HUDEP-2 (cell line): ENCODE results near the gene CREB5.
"Not testable (repeated sequence)": the region's sequence is repeated elsewhere in the genome, so short reads cannot be mapped to it uniquely, and the experiment has no call there.

Experiments used
- DNase-seq, 76 experiments: peaks; one replicate each; lab custom pipeline; 2025; ENCODE audit not compliant: unreplicated experiment in 76 of 76; lab: John Stamatoyannopoulos, UW

CREB5 gene

DNA sequence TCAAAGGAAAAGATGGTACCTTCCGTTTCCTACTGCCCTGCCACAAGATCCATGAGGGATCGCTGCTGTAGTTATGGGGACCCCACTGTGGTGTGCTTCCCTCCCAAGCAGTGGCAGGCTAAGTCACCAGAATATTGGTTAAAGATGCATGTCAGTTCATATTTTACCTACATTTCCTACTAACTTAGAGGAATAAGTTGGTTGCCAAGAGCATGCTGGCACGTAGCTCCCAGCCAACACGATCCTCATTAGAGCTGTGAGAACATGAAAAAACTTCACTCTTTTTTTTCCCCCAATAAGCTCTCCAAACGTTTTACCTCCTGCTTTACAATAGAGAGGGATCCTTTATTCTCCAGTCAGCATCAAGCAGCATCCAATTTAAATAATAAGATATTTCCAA is 342.1 kb downstream of the CREB5 start:
- DNase-seq = no peak

- no peak for DNase-seq
Measured at GRCh38 chr7:28755255-28755654, 342.9 kb downstream of the CREB5 start.

GRCh38 chr7:28758186-28758585 is 345.9 kb downstream of the CREB5 start:
- no peak for DNase-seq

GRCh38 chr7:28759475-28759971 is 347.2 kb downstream of the CREB5 start:
- DNase-seq = no peak

GRCh38 chr7:28761505-28761904 is 349.2 kb downstream of the CREB5 start:
- DNase-seq = no peak

DNA sequence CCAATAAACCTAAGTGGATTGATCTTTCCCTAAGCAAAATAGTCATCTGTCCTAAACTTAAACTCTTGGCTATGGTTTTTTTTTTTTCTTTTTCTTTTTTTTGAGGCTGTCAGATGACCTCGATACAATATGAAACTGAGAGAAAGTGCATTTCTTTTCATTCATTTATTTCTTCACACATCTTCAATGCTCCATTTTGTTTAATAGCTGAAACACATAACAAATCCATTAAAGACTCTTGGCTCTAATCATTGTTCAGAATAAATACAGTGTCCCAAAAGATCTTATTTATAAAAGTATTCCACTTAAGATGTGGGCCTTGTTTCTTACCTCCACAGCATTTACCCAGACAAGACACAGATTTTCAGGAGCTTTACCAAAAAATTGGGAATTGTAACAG is 350.3 kb downstream of the CREB5 start:
- DNase-seq = no peak

GRCh38 chr7:28766359-28766758 is 354.0 kb downstream of the CREB5 start:
- no peak for DNase-seq

DNA sequence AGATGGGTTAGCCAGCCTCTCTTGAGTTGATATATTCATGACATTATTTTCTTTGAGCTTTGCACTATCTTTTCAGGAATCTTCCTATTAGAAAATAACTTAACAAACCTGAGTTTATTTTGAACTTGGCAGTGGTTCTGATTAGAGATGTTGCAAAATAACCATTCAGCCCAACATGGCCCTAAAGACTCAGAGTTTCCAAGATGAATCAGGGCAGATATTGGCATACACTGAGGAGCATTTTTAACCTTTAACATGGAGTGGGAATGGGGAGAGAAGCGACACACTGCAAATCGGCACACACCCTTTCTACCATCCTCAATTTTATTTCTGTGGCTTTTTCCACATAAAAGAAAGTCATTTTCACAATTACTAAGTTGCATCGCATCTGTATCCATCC is 355.0 kb downstream of the CREB5 start:
- no peak for DNase-seq

DNA sequence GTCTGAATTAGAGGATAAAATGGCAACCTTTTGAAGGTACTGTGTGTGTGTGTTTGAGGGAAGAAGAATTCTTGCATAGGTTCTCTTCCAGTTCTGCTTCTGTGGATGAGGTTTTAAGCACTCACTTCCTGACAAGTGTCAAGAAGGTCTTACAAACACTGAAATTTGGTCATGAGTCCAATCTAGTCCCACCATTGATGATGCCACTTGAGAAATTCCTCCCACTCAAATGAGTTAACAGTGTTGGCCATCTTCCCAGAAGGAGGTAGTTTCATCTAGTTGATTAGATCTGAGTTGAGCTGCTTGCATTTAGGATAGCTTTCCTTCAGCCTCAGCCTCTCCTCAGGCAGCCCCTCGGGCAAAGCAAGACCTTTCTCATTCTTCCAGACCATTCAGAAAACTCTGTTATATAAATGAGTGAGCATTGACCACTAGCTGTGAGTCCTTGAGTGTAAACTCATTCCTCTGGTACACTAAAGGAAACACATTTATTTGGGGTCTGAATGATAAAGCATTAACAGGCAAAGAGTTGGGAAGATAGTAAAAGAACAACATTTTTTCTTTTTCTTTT is 356.3 kb downstream of the CREB5 start:
- no peak for DNase-seq

GRCh38 chr7:28771906-28772622 is 359.7 kb downstream of the CREB5 start:
- DNase-seq = no peak

GRCh38 chr7:28773423-28774145 is 361.3 kb downstream of the CREB5 start:
- DNase-seq = no peak

DNA sequence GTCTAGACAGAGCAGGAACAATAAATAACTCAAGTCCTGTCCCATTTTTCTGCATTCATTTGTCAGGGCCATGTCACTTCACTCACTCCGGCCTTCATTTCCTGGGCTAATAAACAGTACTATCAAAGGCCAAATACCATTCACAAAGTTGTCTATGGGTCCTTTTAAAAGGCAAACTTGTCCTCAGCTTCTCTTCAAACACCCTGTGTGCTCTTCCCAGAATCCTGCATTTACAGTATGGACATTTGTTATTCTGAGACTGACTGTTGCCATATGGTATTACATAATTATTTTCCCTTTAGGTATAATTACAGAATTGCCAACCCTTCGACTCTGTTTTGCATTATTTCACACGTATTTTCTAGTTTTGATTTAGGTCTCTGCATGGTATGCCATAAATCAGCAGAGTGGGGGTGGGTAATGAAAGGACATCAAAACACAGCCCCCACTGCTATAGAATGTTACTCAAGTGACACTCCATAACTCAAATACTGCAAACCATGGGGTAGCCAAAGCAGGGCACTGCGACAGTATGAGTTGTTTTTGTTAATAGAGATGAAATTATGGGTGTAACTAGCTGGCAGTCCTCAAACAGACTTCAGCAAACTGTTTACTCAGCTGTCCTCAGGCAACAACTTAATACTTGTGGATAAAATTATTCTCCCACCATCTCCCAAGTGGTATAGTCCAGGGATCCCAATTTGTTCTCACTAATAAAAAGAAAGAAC is 362.1 kb downstream of the CREB5 start:
- DNase-seq = no peak

DNA sequence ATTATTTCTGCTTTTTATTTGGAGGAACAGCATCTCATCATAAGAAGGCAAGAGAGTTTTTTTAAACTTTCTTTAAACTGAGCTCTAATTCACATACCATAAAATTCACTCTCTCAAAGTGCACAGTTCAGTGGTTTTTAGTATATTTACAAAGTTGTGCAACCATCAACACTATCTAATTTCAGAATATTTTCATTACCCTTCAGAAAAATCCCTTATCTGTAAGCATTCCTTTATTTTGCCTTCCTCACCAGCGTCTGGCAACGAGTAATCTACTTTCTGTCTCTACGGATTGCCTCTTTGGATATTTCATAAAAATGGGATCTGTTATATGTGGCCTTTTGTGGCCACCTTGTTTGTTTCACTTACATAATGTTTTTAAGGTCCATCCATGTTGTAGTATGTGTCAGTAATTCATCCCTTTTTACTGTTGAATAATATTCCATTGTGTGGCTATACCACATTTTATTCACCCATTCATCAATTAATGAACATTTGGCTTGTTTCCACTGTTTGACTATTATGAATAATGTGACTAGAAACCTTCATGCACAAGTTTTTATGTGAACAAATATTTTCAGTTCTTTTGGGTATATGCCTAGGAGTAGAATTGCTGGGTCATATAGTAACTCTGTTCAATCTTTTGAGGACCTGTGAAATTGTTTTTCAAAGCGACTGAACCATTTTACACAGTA is 364.3 kb downstream of the CREB5 start:
- DNase-seq = no peak

- DNase-seq = no peak
Measured at GRCh38 chr7:28778786-28779185, 366.5 kb downstream of the CREB5 start.

GRCh38 chr7:28779954-28780353 is 367.6 kb downstream of the CREB5 start:
- no peak for DNase-seq

DNA sequence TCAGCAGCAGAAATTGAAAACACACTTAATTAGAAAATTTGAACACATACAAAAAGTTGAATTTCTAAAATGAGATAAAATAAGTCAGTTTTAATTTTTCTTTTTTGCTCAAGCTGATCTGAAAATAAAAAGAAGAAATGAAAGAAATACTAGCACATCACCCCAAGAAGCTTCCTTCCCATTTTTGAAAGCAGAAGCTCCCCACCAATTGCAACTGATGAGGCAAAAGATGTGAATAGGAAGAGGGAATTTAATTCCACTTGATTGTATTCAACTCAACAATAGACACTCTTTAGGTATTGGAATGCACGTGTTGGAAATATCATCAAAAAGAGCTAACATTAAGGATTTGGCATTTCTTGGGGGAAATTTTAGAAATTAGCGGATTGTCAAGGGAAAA is 370.0 kb downstream of the CREB5 start:
- no peak for DNase-seq

- no peak for DNase-seq
Measured at GRCh38 chr7:28784171-28784902, 372.0 kb downstream of the CREB5 start.

DNA sequence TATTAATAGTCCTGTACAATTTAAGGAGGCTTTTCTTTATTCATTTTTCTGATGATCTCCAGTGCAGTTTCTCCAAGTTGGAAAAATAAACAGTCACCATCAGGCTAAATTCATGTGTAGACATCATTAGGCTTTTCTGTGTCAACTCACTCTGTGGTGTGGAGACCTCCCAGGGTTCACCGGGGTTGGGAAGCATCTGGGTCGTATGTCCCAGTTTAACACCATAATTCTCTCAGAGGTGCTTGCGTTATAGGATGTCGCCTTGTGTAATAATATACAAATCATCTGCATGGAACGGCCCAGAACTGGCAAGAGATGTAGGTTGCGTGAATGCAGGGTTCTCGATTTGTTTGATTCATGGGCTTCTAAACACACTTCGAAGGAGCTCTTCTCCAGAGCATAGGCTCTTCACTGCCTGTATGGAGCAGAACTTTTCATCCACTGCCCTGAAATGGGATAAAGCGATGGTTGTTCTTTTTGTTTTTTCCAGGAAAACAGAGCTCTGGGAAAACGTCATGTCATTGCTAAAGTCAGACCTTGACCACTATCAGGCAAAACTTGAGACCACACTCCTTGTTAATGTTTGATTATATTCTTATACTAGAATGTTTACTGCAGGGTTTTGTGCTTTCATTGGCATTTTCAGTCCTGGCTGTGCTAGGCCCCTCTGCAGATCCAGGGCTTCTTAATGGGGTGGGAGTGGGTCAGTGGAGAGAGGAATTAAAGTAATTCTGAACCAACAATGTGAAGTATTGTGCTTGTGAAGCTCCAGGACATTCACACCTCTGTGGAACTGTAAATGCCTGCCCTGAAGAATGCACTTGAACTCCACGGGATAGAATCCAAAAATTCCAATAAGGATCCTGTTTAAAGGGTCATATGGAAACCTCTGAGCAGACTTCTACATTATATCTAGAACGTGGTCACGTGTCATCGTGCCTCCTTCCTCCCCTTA is 373.0 kb downstream of the CREB5 start:
- DNase-seq = no peak

DNA sequence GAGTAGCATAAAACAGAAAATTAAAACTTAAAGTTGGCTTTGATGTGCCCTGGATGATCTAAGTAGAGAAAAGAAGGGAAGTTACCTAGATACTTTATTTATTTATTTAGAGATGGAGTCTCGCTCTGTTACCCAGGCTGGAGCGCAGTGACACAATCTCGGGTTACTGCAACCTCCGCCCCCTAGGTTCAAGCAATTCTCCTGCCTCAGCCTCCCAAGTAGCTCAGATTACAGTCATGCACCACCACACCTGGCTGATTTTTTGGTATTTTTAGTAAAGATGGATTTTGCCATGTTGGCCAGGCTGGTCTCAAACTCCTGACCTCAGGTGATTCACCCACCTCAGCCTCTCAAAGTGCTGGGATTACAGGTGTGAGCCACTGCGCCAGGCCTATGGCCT is 373.8 kb downstream of the CREB5 start:
- DNase-seq = not testable (repeated sequence)
